Stimulated activated CD4-positive, alpha-beta T cell treated with anti-CD3 and anti-CD28 coated beads, Interleukin-4, amount 100 ng/mL, for 24 hours (primary cell): ENCODE results near the gene MTRFR.

Experiments
- DNase-seq: peaks from one replicate; pipeline ENCODE4 v3.0.0-alpha.2; 2020

Gene MTRFR

DNA sequence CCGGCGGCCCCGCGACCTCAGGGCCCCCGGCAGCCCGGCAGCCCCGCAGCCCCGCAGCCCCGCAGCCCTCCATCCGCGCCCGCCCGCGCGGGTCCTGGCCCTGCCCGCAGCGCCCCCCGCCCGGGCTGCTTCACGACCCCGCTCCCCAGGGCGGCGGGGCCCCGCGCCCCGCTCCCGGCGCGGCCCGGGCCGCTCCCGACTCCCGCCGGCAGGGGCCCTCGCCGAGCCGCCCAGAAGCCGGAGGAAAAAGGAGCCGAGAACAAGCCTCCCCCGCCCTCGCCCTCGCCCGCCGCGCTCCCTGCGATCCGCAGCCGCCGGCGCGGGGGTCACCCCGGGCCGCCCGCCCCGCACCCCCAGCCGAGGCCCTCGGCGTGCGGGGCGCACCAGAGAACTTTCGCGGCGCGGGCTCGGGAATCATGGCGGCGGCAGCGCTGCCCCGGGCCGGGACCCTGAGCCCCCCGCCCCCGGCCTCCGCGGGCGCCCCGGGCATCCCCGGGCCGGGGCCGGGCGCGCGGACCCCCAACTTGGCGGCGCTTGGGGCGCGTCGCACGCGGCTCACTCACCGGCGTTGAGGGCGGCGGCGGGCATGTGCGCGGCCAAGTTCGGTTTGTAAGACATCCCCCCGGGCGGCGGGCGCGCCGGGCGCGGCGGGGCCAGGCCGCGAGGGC lies 37.9 kb downstream of the MTRFR start:
- DNase-seq, result peak; percentile 77

DNA sequence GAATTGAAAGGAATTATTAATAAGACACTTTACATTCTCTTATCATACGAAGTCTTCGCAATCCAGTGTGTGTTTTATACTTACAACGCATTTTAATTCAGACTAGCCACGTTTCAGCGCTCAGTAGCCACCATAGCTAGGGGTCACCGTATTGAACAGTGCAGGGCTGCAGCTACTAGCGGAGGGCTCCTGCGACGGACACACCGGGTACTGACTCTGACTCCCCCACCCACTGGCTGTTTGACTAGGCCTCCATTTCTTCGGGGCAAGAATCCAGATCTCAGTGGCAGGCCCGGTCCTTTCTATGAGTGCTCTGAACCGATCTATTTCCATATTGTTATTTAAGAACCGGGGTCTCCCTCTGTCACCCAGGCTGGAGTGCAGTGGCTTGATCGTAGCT lies 39.9 kb downstream of the MTRFR start:
- DNase-seq, result no peak

GRCh38 chr12:123278101-123278627 lies 44.9 kb downstream of the MTRFR start:
- no peak for DNase-seq

- DNase-seq, result no peak
These were observed 47.7 kb downstream of the MTRFR start for GRCh38 chr12:123280971-123281370.

DNA sequence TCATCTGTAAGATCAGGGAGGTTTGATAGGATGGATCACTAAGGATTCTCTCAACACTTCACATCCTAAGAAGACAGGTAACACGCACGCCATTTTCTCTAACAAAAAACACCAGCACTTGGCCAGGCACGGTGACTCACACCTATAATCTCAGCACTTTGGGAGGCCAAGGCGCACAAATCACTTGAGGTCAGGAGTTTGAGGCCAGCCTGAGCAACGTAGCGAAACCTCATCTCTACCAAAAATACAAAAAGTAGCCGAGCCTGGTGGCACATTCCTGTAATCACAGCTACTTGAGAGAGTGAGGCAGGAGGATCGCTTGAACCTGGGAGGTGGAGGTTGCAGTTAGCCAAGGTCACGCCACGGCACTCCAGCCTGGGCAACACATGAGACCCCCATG lies 48.9 kb downstream of the MTRFR start:
- no peak for DNase-seq

DNA sequence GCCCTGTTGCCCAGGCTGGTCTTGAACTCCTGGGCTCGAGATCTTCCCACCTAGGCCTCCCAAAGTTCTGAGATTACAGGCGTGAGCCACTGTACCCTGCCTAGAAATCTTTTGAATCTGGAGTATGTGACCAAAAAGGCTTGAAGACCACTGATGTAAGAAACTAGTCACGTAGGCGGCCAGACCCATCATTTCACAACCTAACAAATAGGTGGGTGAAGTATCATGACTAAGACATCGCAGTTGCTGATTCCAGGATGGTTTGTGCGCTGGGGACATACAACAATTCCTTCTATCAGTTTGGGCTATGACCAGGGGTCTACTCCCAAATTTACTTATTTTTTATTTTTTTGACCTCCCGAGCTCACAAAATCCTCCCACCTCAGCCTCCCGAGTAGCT lies 50.2 kb downstream of the MTRFR start:
- DNase-seq, result no peak

DNA sequence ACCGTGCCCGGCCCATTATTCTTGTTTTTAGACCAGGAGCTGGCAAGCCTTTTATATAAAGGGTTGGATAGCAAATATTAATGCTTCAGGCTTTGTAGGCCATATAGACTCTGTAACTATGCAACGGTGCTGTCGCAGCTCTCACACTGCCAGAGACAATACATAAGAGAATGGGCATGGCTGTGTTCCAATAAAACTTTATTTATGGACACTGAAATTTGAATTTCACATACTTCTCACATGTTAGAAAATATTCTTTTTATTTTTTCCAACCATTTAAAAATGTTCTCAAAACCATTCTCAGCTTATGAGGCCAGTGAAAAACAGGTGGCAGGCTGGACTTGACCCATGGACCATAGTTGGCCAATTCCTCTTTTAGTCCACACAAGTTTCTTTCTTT lies 51.4 kb downstream of the MTRFR start:
- no peak for DNase-seq

- no peak for DNase-seq
These were observed 53.6 kb downstream of the MTRFR start for GRCh38 chr12:123286652-123287373.

DNA sequence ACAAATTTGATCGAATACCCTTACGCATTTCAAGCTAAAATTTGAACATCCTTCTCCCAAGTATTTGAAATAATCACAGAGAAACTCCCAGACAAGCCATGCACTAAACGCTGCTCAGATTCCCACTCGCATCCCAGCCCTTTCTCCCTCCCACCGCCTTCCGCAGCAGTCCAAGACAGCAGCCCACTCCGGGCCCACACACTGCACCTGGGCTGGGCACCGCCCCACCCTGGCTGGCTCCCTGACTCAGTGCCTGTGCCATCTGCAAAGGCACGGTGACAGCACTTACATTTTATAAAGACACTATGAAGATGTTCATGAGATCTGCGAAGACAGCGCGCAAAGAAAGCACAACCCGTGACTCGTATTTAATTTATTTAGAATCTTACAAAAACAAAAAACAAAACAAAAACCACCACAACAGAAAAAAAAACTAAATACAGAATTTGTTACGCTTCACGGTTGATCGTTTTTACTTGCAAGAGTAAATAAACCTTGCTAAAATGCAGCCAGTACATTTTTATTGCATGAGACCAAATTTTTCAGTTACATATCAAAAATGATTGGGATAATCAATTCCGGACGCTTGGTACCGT lies 55.6 kb downstream of the MTRFR start:
- no peak for DNase-seq

DNA sequence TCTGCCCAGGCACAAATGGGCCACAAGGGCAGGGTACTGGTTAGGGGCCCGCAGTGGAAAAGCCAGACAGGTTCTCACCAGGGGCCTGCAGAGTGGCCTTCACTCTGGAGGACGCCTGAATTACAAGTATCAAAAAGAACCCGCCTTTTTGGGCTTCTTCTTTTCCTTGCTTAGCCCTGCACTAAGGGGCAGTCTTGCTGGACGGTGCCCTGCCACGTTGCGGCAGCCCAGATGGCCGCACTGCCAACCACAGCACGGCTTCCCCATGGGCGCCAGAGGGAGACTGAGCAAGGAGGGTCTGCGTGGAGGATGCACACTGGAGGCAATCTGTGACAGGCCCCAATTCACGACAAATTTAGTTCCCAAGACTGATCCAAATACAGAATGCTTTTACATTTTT lies 56.7 kb downstream of the MTRFR start:
- DNase-seq, result no peak

- DNase-seq, result no peak
These were observed 60.0 kb downstream of the MTRFR start for GRCh38 chr12:123293178-123293760.

- no peak for DNase-seq
These were observed 71.9 kb downstream of the MTRFR start for GRCh38 chr12:123305136-123305535.

GRCh38 chr12:123306200-123306599 lies 73.0 kb downstream of the MTRFR start:
- DNase-seq, result no peak
